Astrocyte of the cerebellum (primary cell): ENCODE results near the gene KANK4.

Experiments
- DNase-seq: peaks from one replicate; pipeline ENCODE4 v3.0.0-alpha.2; 2011; ENCODE audit warnings: low read depth
- H3K4me3 ChIP-seq: 2 replicates; pipeline ENCODE4 v1.5.1; 2011; ENCODE audit warnings: mild to moderate bottlenecking, low read depth, low read length, moderate library complexity
- in situ Hi-C: cut with HindIII; loops from 2 replicates; pipeline ENCODE4 v1.10.0; 2017; ENCODE audit warnings: low sequenced_read_pairs
- TF ChIP-seq, protein P1 (sequence below): IDR thresholded peaks from 2 replicates; pipeline ENCODE4 v1.5.1; 2012; ENCODE audit warnings: low read length, low read depth, moderate library complexity, mild to moderate bottlenecking; ENCODE audit errors: missing control alignments

The KANK4 gene

GRCh38 chr1:62286786-62287224 is 32.4 kb downstream of the KANK4 start:
- H3K4me3 ChIP-seq: peak overlapping the region; percentile 4
- TF ChIP-seq, protein P1, sequence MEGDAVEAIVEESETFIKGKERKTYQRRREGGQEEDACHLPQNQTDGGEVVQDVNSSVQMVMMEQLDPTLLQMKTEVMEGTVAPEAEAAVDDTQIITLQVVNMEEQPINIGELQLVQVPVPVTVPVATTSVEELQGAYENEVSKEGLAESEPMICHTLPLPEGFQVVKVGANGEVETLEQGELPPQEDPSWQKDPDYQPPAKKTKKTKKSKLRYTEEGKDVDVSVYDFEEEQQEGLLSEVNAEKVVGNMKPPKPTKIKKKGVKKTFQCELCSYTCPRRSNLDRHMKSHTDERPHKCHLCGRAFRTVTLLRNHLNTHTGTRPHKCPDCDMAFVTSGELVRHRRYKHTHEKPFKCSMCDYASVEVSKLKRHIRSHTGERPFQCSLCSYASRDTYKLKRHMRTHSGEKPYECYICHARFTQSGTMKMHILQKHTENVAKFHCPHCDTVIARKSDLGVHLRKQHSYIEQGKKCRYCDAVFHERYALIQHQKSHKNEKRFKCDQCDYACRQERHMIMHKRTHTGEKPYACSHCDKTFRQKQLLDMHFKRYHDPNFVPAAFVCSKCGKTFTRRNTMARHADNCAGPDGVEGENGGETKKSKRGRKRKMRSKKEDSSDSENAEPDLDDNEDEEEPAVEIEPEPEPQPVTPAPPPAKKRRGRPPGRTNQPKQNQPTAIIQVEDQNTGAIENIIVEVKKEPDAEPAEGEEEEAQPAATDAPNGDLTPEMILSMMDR: no peak
- in situ Hi-C loops: no loop called here
- no peak for DNase-seq

GRCh38 chr1:62285984-62286785 is 33.0 kb downstream of the KANK4 start:
- H3K4me3 ChIP-seq: peak overlapping the region; percentile 4
- no peak for DNase-seq
- TF ChIP-seq, protein P1: no peak
- in situ Hi-C loops: no loop called here

GRCh38 chr1:62285440-62285839 is 33.8 kb downstream of the KANK4 start:
- TF ChIP-seq, protein P1: no peak
- in situ Hi-C loops: no loop called here
- H3K4me3 ChIP-seq: no peak overlapping the region

DNA sequence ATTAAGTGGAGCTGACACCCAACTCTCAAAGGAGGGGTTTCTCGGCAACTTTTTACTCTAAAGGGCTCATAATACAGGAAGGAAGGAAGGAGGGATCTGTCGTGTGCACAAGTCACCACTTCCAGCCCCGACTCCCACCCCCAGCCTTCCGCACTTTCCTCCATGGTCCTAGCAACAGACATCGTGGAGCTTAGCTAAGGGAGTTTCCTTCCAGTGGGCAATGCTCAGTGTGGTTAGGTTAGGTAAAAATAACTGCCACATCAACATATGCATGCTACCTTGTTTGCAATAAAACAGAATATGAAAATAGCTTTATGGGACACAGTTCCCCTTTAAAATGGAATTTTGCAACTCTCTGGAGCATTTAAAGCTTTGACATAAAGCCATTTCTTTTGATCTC is 35.2 kb downstream of the KANK4 start:
- in situ Hi-C loops: no loop called here
- TF ChIP-seq, protein P1: no peak
- DNase-seq: no peak
- H3K4me3 ChIP-seq: no peak overlapping the region

More at GRCh38 chr1:62285440-62285839, 33.8 kb downstream of the KANK4 start:
- DNase-seq: peak; percentile 20

DNA sequence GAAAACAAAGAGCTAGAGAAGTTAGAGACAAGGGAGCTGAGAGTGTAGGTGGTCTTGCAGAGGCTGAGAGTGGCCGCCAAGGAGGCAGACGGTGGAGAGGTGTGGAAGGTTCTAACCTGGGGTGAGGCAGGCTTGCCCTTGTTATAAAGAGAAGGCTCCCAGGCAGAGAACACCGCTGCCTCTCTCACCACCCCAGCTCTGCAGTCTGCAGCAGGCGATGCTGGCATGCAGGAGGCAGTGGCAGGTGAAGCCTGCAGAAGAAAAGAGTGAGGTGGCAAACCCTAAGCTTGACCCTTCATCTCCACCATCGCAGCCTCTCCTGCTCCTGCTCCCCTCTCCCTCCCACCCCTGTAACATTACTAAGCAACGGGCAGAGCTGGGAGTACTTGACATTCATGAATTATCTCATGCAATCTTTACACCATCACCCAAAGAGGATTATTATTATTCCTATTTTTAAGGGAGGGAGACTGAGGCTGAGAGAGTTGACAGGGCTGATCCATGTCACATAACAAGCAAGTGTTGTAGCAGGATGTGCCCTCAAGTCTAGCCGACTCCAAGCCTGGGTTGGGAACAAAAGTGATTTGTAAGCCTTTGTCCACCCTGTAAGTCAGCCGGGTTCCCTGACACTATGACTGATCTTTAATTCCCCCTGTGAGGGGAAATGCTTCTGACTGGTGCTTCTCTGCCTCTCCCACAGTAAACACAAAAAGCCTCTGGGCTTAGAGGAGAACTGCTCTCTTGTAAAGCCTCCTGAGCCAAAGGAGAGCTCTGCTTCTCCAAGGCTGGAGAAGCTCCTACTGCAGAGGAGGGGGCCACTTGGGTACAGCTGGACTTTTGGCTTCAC is 36.1 kb downstream of the KANK4 start:
- TF ChIP-seq, protein P1: no peak
- in situ Hi-C loops: no loop called here

DNA sequence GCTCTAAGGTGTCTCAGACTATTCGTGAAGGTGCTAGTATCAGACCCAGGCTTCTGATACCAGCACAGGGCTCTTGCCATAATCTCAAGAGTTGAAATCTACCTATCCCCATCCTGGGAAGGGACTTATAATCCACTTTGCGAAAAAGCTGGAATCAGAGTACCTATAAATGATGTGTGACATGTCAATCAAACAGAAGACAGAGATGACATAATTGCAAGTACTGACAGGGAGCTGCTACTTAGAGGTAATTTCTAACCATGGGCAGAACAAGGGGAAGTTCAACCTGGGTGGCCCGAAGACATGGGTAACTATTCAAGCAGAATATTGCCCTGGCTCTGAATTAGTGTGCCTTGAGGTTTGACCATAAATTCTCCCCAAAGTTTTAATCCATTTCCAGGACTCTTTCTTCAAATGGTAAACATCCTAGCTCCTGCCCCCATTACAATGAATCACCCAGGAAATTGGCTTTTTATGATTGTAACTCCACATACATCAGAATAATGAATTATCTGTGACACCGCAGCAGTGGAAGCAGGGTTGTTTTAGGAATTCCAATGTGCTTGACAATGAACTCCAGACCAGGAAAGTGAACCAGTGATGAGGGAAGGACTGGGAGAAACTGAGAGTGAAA is 37.2 kb downstream of the KANK4 start:
- DNase-seq: no peak
- no peak overlapping the region for H3K4me3 ChIP-seq
- TF ChIP-seq, protein P1: no peak
- in situ Hi-C loops: no loop called here

More for the DNA sequence above, 36.1 kb downstream of the KANK4 start:
- H3K4me3 ChIP-seq: no peak overlapping the region
- no peak for DNase-seq
